HepG2 (cell line): ENCODE measurements around the gene KRTCAP2. TPM values are rescaled to one million over a fixed set of nuclear protein-coding genes. Genes with fewer than 3 reads are reported as not detected.

Experiments
- AKAP8 ChIP-seq: sonication (generic); formaldehyde crosslinking; IDR thresholded peaks from 2 replicates; pipeline ENCODE4 v1.5.1; 2020; ENCODE audit warnings: mild to moderate bottlenecking, missing genetic modification reagents
- ARID3A ChIP-seq: IDR thresholded peaks from 2 replicates; pipeline ENCODE4 v1.6.1; 2012; ENCODE audit warnings: low read depth, low read length, improper control_type of control experiment
- DRAP1 ChIP-seq: IDR thresholded peaks from 2 replicates; pipeline ENCODE4 v1.6.1; 2016; ENCODE audit warnings: missing genetic modification reagents, missing compliant biosample characterization
- FOSL2 ChIP-seq: sonication (generic); formaldehyde crosslinking; IDR thresholded peaks from 2 replicates; pipeline ENCODE4 v1.4.0; 2020; ENCODE audit warnings: missing genetic modification reagents
- FOXP1 ChIP-seq, 2 experiments: fragments of 450-650 bp in 1 of 2; IDR thresholded peaks; 2 replicates each; pipeline ENCODE4 v1.6.1; 2017 to 2018; ENCODE audit warnings: antibody characterized with exemption in 1 of 2
- NFYC ChIP-seq: IDR thresholded peaks from 2 replicates; pipeline ENCODE4 v1.6.1; 2016; ENCODE audit warnings: missing genetic modification reagents, missing compliant biosample characterization
- PRDM10 ChIP-seq: sonication (generic); formaldehyde crosslinking; IDR thresholded peaks from 2 replicates; pipeline ENCODE4 v1.4.0; 2020; ENCODE audit warnings: low read depth, missing genetic modification reagents
- PREB ChIP-seq: sonication (generic); formaldehyde crosslinking; IDR thresholded peaks from 2 replicates; pipeline ENCODE4 v1.4.0; 2020; ENCODE audit warnings: missing genetic modification reagents
- RBFOX2 ChIP-seq: fragments of 200-400 bp; formaldehyde crosslinking; IDR thresholded peaks from 2 replicates; pipeline ENCODE4 v1.6.1; 2017; ENCODE audit warnings: low read depth, mild to moderate bottlenecking, low read length
- YY1 ChIP-seq: IDR thresholded peaks from 2 replicates; pipeline ENCODE4 v1.6.1; 2011; ENCODE audit warnings: low read length, low read depth, moderate library complexity, mild to moderate bottlenecking; ENCODE audit not compliant: insufficient read depth, insufficient replicate concordance
- ZC3H4 ChIP-seq: sonication (generic); formaldehyde crosslinking; IDR thresholded peaks from 2 replicates; pipeline ENCODE4 v1.4.0; 2020; ENCODE audit warnings: missing genetic modification reagents, borderline replicate concordance
- ZFAT ChIP-seq: sonication (generic); formaldehyde crosslinking; conservative IDR thresholded peaks from 2 replicates; pipeline ENCODE4 v1.8.1; 2023; ENCODE audit warnings: missing genetic modification reagents, inconsistent platforms
- ZFP1 ChIP-seq: IDR thresholded peaks from 2 replicates; pipeline ENCODE4 v1.6.1; 2016
- ZNF143 ChIP-seq: sonication (generic); formaldehyde crosslinking; IDR thresholded peaks from 2 replicates; pipeline ENCODE4 v1.4.0; 2020; ENCODE audit warnings: missing genetic modification reagents
- ZNF331 ChIP-seq: sonication (generic); formaldehyde crosslinking; IDR thresholded peaks from 2 replicates; pipeline ENCODE4 v1.4.0; 2020; ENCODE audit warnings: missing genetic modification reagents
- ZNF484 ChIP-seq: sonication (generic); formaldehyde crosslinking; IDR thresholded peaks from 2 replicates; pipeline ENCODE4 v1.5.1; 2020; ENCODE audit warnings: mild to moderate bottlenecking, low read depth, missing genetic modification reagents, borderline replicate concordance
- ZNF652 ChIP-seq: IDR thresholded peaks from 2 replicates; pipeline ENCODE4 v1.6.1; 2016; ENCODE audit warnings: low read depth, borderline replicate concordance
- ZNF672 ChIP-seq: sonication (generic); formaldehyde crosslinking; IDR thresholded peaks from 2 replicates; pipeline ENCODE4 v1.8.1; 2022; ENCODE audit warnings: missing genetic modification reagents
- ZNF704 ChIP-seq: sonication (generic); formaldehyde crosslinking; IDR thresholded peaks from 2 replicates; pipeline ENCODE4 v1.8.1; 2023; ENCODE audit warnings: mild to moderate bottlenecking, inconsistent platforms, moderate library complexity, missing genetic modification reagents, borderline replicate concordance
- ZSCAN29 ChIP-seq: sonication (generic); formaldehyde crosslinking; conservative IDR thresholded peaks from 2 replicates; pipeline ENCODE4 v1.4.0; 2020; ENCODE audit warnings: mild to moderate bottlenecking, missing genetic modification reagents
- ZZZ3 ChIP-seq: sonication (generic); formaldehyde crosslinking; IDR thresholded peaks from 2 replicates; pipeline ENCODE4 v1.4.0; 2020; ENCODE audit warnings: missing genetic modification reagents, mild to moderate bottlenecking, borderline replicate concordance
- polyA plus RNA-seq, 8 experiments: library from polyadenylated mRNA; depleted of rRNA in 3 of 8; stranded (reverse) in 7 of 8; unstranded in 1 of 8; fragments of >200 nt; fragmentation: Illumina TruSeq in 4 of 8; extraction: Trizol in 4 of 8; gene quantifications; 2 replicates each; pipeline versions ENCODE4 v1.2.1 to v1.2.3, GENCODE V29; 2011 to 2016; ENCODE audit warnings: low read depth in 4 of 8, missing spikeins in 1 of 8, mixed read lengths in 1 of 8; ENCODE audit not compliant: insufficient read depth in 1 of 8
- total RNA-seq, 5 experiments: library from RNA; depleted of rRNA; stranded (reverse); fragments of >200 nt; fragmentation: Illumina TruSeq; extraction: Trizol; gene quantifications; 2 replicates each; pipeline ENCODE4 v1.2.3, GENCODE V29; 2016; ENCODE audit warnings: low read depth in 1 of 5

KRTCAP2 gene
- total and polyA plus RNA-seq, 2 of the 13 experiments (the other 11 are each of a cell fraction or from before 2014, with no cell fraction given): 77.3 to 79.4 TPM

- peak; percentile 9 for TF ChIP-seq PRDM10
- peak; percentile 89 for TF ChIP-seq FOXP1 (IDR thresholded peaks at IDR 0.05)
- peak; percentile 98 for TF ChIP-seq FOXP1 (CRISPR knock-in tag; IDR thresholded peaks at IDR 0.05)
- peak; percentile 87; the same call in 1 of the 2 replicates for TF ChIP-seq ZFP1 (CRISPR knock-in tag)
- peak; percentile 48; the same call in 1 of the 2 replicates for TF ChIP-seq ZNF143 (CRISPR knock-in tag)
- TF ChIP-seq NFYC (CRISPR knock-in tag): no peak
- peak; percentile 76; the same call in 1 of the 2 replicates for TF ChIP-seq ZNF331 (CRISPR knock-in tag)
- TF ChIP-seq ZNF652 (CRISPR knock-in tag): 0 out of 2 replicates have a peak, but pooled peaks have one; percentile 33
- no peak; the same call in 1 of the 2 replicates for TF ChIP-seq ZC3H4 (CRISPR knock-in tag)
- TF ChIP-seq FOSL2: peak; percentile 81
- TF ChIP-seq AKAP8 (CRISPR knock-in tag): no peak
- no peak for TF ChIP-seq ZNF704
- 0 out of 2 replicates have a peak, but pooled peaks have one; percentile 64 for TF ChIP-seq ZNF672 (CRISPR knock-in tag)
- peak; percentile 87 for TF ChIP-seq ARID3A
- TF ChIP-seq RBFOX2: peak; percentile 95
- no peak; the same call in 1 of the 2 replicates for TF ChIP-seq ZNF484 (CRISPR knock-in tag)
- TF ChIP-seq PREB (CRISPR knock-in tag): no peak
- TF ChIP-seq YY1: peak; percentile 36
- TF ChIP-seq ZZZ3: 0 out of 2 replicates have a peak, but pooled peaks have one; percentile 57
- TF ChIP-seq ZSCAN29 (CRISPR knock-in tag): no peak; the same call in 1 of the 2 replicates
- TF ChIP-seq DRAP1: peak; percentile 91
- no peak for TF ChIP-seq ZFAT
Measured at GRCh38 chr1:155127105-155127966, 45.8 kb downstream of the KRTCAP2 start, which contains the start of gene EFNA1 (continued).
